GM23248 (cell line): Measurements from ENCODE around the gene CD74. TPM values are rescaled to one million over a fixed set of nuclear protein-coding genes. Genes with fewer than 3 reads are reported as not detected.

Experiments
- DNase-seq: peaks from one replicate; pipeline ENCODE4 v3.0.0-alpha.2; 2015
- H2AFZ ChIP-seq: fragments of 200-600 bp; sonication (generic); 2 replicates; pipeline ENCODE4 v1.6.1; 2016; ENCODE audit warnings: antibody characterized with exemption
- H3F3A ChIP-seq: fragments of 200-600 bp; sonication (generic); 2 replicates; pipeline ENCODE4 v1.6.1; 2016; ENCODE audit warnings: mild to moderate bottlenecking, antibody characterized with exemption, mixed run types; ENCODE audit not compliant: insufficient read depth
- H3K27ac ChIP-seq: fragments of 200-600 bp; sonication (generic); 2 replicates; pipeline ENCODE4 v1.5.1; 2016; ENCODE audit warnings: mild to moderate bottlenecking
- H3K27me3 ChIP-seq: fragments of 200-600 bp; sonication (generic); replicated peaks from 2 replicates; pipeline ENCODE4 v1.6.1; 2016; ENCODE audit warnings: mild to moderate bottlenecking; ENCODE audit not compliant: insufficient read depth
- H3K36me3 ChIP-seq: fragments of 200-600 bp; sonication (generic); 2 replicates; pipeline ENCODE4 v1.6.1; 2016; ENCODE audit warnings: low read depth, mild to moderate bottlenecking
- H3K4me1 ChIP-seq: fragments of 200-600 bp; sonication (generic); 2 replicates; pipeline ENCODE4 v1.6.1; 2016; ENCODE audit warnings: mild to moderate bottlenecking; ENCODE audit not compliant: insufficient read depth
- H3K4me2 ChIP-seq: fragments of 200-600 bp; sonication (generic); one replicate; pipeline ENCODE4 v1.6.1; 2016; ENCODE audit warnings: mild to moderate bottlenecking; ENCODE audit not compliant: unreplicated experiment
- H3K4me3 ChIP-seq: fragments of 200-600 bp; sonication (generic); 2 replicates; pipeline ENCODE4 v1.5.1; 2016; ENCODE audit warnings: mild to moderate bottlenecking
- H3K79me2 ChIP-seq: fragments of 200-600 bp; sonication (generic); 2 replicates; pipeline ENCODE4 v1.6.1; 2016; ENCODE audit warnings: mild to moderate bottlenecking; ENCODE audit not compliant: insufficient read depth
- H3K9ac ChIP-seq: fragments of 200-600 bp; sonication (generic); 2 replicates; pipeline ENCODE4 v1.6.1; 2016; ENCODE audit warnings: mild to moderate bottlenecking
- H3K9me2 ChIP-seq: fragments of 200-600 bp; sonication (generic); 2 replicates; pipeline ENCODE4 v1.6.1; 2016; ENCODE audit warnings: mixed run types, mild to moderate bottlenecking, moderate library complexity; ENCODE audit not compliant: insufficient read depth
- H3K9me3 ChIP-seq: fragments of 200-600 bp; sonication (generic); one replicate; pipeline ENCODE4 v1.6.1; 2017; ENCODE audit warnings: low read depth
- H4K20me1 ChIP-seq: fragments of 200-600 bp; sonication (generic); 2 replicates; pipeline ENCODE4 v1.6.0; 2016; ENCODE audit not compliant: insufficient read depth
- EZH2 ChIP-seq: fragments of 200-600 bp; sonication (generic); IDR thresholded peaks from 2 replicates; pipeline ENCODE4 v1.6.1; 2018; ENCODE audit warnings: antibody characterized with exemption, mild to moderate bottlenecking; ENCODE audit not compliant: insufficient read depth, poor library complexity, severe bottlenecking
- EZH2phosphoT487 ChIP-seq: fragments of 200-600 bp; sonication (generic); IDR thresholded peaks from 2 replicates; pipeline ENCODE4 v1.6.1; 2018; ENCODE audit warnings: antibody characterized with exemption, moderate library complexity, mild to moderate bottlenecking, low read depth; ENCODE audit not compliant: insufficient read depth
- WGBS, 2 experiments: methylation state at CpG; one replicate each; pipeline ENCODE4 v1.1.6; 2015 to 2017; ENCODE audit warnings: low lambda C conversion rate in 2 of 2, low coverage in 1 of 2; ENCODE audit errors: missing lambda C conversion rate in 2 of 2; 5-methylcytosine and 5-hydroxymethylcytosine counted together
- in situ Hi-C: fragments of 300-500 bp; cut with MboI; formaldehyde crosslinking; loops from 2 replicates; pipeline ENCODE4 v1.15.0; 2020
- polyA plus RNA-seq: library from polyadenylated mRNA; unstranded; fragments of >200 nt; fragmentation: Nextera tagmentation; extraction: Ambion mirVana; gene quantifications from 2 replicates; pipeline ENCODE4 v1.2.1, GENCODE V29; 2016
- total RNA-seq: library from RNA; depleted of rRNA; stranded (reverse); fragments of >200 nt; shearing (Covaris generic); gene quantifications from 2 replicates; pipeline ENCODE4 v1.2.3, GENCODE V29; 2014

CD74 gene
- total and polyA plus RNA-seq, 2 experiments from 2014 or later: 2.7 TPM; not detected in 1

DNA sequence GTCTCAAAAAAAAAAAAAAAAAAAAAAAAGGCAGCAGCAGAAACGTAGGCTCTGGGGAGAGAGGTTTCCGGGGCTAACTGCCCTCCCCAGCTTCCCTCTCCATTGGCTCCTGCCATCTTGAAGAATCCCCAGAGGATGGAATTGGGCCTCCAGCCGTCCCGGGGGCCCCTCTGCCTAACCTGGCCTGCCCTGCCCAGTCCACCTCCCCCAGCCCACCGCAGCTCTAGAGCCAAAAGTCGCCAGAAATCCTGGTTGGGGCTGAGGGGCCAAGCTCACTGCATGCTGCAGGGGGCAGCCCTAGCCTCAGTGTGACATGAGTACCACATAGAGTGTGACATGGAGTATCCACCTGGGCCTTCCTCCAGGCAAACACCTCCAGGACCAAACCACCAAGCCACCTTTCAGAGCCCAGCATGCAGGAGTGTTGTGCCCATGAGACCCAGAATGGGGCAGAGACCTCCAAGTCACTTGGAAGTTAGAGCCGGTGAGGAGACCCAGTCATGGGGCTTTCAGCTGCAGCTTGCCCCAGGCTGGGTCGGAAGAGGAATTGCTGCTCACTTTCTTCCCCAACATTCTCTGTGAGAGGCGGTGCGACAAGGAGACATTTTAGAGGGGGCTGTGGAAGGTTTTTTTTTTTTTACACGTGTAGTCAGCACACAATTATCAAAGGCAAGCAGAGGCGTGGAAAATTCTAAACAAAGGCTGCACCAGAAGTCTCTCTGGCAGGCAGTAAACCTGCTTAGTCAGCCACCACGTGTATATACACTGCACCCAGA, 17.6 kb downstream of the CD74 start:
- no peak overlapping the region for H3K27ac ChIP-seq
- H2AFZ ChIP-seq: no peak overlapping the region
- no peaks in the 10 kb centered on the region for H3K79me2 ChIP-seq
- TF ChIP-seq EZH2 (no peak), EZH2phosphoT487 (no peak)
- no peaks in the 10 kb centered on the region for H3K4me1 ChIP-seq
- H3F3A ChIP-seq: no peaks in the 10 kb centered on the region
- 84 to 86% methylated on average over 13 of the region's 13 CpGs for WGBS, 2 experiments
- H4K20me1 ChIP-seq: no peaks in the 10 kb centered on the region
- no peak for DNase-seq
- no peaks in the 10 kb centered on the region for H3K9me3 ChIP-seq
- no peak overlapping the region for H3K4me3 ChIP-seq
- H3K9ac ChIP-seq: no peak overlapping the region
- H3K36me3 ChIP-seq: peaks cover 6% of the 10 kb centered on the region; the same call in 1 of the 2 replicates
- no peaks in the 10 kb centered on the region for H3K27me3 ChIP-seq
- in situ Hi-C loops: no loop called here
- no peak overlapping the region for H3K4me2 ChIP-seq
- H3K9me2 ChIP-seq: no peaks in the 10 kb centered on the region

DNA sequence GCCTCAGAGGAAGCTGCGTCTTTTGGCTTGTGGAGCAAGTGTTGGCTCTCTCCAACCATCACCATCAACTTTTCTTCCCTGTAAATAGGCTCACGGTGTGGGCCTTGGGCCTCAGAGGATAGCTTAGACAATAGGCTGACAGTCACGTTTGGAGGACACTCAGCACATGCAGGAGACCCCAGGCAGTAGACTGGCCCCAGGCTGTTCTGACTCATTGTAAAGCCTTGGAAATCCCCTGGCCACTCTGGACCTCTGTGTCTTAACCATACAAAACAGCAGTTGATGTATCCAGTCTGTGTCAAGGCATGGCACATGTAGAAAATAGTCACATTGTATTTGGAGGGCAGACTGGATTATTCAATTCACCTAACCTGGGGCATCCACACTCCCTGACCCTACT, 18.6 kb downstream of the CD74 start:
- Histone ChIP-seq H2AFZ (no peak overlapping the region), H3K27ac (no peak overlapping the region), H3F3A (no peaks in the 10 kb centered on the region), H3K79me2 (no peaks in the 10 kb centered on the region), H3K27me3 (no peaks in the 10 kb centered on the region), H3K36me3 (peaks cover 6% of the 10 kb centered on the region; the same call in 1 of the 2 replicates), H3K4me3 (no peak overlapping the region), H3K9ac (no peak overlapping the region), H3K4me1 (no peaks in the 10 kb centered on the region), H3K9me3 (no peaks in the 10 kb centered on the region), H4K20me1 (no peaks in the 10 kb centered on the region), H3K9me2 (no peaks in the 10 kb centered on the region), H3K4me2 (no peak overlapping the region)
- in situ Hi-C loops: no loop called here
- TF ChIP-seq EZH2 (no peak), EZH2phosphoT487 (no peak)
- DNase-seq: peak; percentile 9
- WGBS, 2 experiments: 94 to 100% methylated on average over 3 of the region's 3 CpGs

DNA sequence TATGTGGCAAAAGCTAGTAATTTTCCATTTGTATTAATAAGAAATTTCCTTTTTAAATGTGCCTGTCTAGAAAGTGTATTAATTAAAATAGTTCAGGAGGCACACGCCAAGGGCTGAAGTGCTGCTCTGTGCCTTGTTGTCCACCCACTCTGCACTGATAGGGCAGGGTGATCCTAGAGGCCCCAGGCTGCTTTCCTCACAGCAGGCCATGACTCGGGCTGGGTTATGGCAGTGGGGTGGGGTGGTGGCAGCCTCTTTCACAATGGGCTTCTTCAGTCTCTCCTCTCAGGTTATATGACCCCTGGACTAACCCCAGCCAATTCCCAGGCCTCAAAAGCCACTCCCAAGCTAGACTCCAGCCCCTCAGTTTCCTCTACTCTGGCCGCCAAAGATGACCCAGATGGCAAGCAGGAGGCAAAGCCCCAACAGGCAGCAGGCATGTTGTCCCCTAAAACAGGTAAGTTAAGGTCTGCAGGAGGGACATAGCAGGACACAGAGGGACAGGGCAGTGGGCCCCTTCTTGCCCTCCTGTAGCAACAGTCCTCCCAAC, 19.5 kb downstream of the CD74 start:
- WGBS, 2 experiments: 94 to 96% methylated on average over 3 of the region's 3 CpGs
- Histone ChIP-seq H4K20me1 (no peaks in the 10 kb centered on the region), H3K9me3 (no peaks in the 10 kb centered on the region), H3K4me1 (no peaks in the 10 kb centered on the region), H2AFZ (no peak overlapping the region), H3K4me2 (no peak overlapping the region), H3K27ac (no peak overlapping the region), H3K79me2 (no peaks in the 10 kb centered on the region), H3F3A (no peaks in the 10 kb centered on the region), H3K9ac (no peak overlapping the region), H3K27me3 (no peaks in the 10 kb centered on the region), H3K36me3 (peaks cover 6% of the 10 kb centered on the region; the same call in 1 of the 2 replicates), H3K9me2 (no peaks in the 10 kb centered on the region), H3K4me3 (no peak overlapping the region)
- peak; percentile 28 for DNase-seq
- no peak for TF ChIP-seq EZH2phosphoT487
- TF ChIP-seq EZH2: no peak
- in situ Hi-C loops: no loop called here

DNA sequence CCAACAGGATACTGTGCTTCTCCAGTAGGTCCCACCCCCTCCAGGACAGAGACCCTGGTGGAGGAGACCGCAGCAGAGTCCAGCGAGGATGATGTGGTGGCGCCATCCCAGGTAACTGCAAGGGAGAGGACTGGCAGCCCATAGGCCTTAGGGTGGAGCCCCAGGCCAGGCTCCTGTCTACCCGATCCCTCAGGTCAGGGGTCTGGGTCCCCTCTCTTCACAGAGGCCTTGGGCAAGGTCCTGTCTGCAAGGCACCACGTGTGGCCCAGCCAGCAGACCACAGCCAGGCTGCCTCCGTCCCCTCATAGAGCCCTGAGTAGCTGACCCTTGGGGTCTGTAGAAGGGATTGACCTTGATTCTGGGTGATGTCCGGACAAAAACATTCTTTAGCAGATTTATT, 20.0 kb downstream of the CD74 start:
- Histone ChIP-seq H3K4me3 (no peak overlapping the region), H3K27ac (no peak overlapping the region), H3K9me2 (no peaks in the 10 kb centered on the region), H3K4me2 (no peak overlapping the region), H3K36me3 (peaks cover 6% of the 10 kb centered on the region; the same call in 1 of the 2 replicates), H4K20me1 (no peaks in the 10 kb centered on the region), H3K4me1 (no peaks in the 10 kb centered on the region), H3K9ac (no peak overlapping the region), H2AFZ (no peak overlapping the region), H3K27me3 (no peaks in the 10 kb centered on the region), H3F3A (no peaks in the 10 kb centered on the region), H3K9me3 (no peaks in the 10 kb centered on the region), H3K79me2 (no peaks in the 10 kb centered on the region)
- DNase-seq: no peak
- WGBS, 2 experiments: 86 to 94% methylated on average over 6 to 7 of the region's 7 CpGs
- no peak for TF ChIP-seq EZH2phosphoT487
- TF ChIP-seq EZH2: no peak
- in situ Hi-C loops: no loop called here
